Measurements from ENCODE around the gene RASSF5. TPM values are rescaled to one million over a fixed set of nuclear protein-coding genes. Genes with fewer than 3 reads are reported as not detected.

RASSF5 gene
- total and polyA plus RNA-seq, 10 of the 15 experiments (the other 5 are each of a cell fraction or from before 2014, with no cell fraction given): 14.0 to 89.6 (median 68.9) TPM

DNA sequence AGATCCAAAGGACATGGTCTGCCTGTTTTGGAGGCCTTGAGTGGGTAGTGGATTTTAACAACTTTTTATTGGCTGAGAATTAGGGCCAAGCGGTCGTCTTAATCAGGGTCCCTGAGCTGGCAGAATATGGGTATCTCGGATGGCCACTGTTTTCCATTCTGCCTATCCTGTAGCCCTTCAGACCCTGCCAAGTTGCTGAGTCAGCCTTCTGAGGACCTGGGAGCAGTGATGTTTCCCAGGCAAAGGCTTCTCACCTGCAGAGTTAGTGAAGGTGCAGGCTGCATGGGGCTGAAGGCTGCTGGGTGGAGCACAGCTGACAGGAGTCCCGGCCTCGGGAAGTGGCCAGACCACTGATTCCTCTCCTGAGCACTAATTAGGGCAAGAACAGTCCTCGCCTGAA lies 11.4 kb downstream of the RASSF5 start (continued):
- TF ChIP-seq, protein P1, sequence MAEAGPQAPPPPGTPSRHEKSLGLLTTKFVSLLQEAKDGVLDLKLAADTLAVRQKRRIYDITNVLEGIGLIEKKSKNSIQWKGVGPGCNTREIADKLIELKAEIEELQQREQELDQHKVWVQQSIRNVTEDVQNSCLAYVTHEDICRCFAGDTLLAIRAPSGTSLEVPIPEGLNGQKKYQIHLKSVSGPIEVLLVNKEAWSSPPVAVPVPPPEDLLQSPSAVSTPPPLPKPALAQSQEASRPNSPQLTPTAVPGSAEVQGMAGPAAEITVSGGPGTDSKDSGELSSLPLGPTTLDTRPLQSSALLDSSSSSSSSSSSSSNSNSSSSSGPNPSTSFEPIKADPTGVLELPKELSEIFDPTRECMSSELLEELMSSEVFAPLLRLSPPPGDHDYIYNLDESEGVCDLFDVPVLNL (IDR thresholded peaks at IDR 0.05; ENCODE audit: low read depth, low read length): no peak

DNA sequence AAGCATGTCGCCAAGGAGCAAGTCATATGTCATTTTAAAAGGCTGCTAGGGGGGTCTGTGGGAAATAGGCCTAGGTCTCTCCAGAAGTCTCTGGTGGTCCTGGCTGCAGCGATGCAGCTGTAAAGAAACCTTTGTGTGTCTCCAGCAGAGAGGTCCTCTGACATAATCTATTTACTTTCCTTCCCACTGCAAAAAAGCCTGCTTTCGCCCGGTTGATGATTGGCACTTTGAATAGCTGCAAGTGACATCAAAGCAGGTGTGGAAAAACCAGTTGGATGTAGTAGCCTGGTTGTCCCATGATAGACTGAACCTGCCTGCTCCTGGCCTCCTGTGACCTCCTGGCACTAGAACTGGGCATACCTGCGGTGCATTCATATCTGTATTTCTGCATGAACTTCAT lies 13.8 kb downstream of the RASSF5 start:
- ATAC-seq (no peak), FAIRE-seq (no peak), DNase-seq (ENCODE audit: low read depth, low spot score) (no peak)
- CTCF ChIA-PET: interaction anchor here (3.1 kb wide), 1 partner anchor 63 kb away, joined by 13 read pairs; no protein-coding TSS in a partner anchor
- SMC1A ChIA-PET (ENCODE audit: uncharacterized antibody, unreplicated experiment): interaction anchor here (0.7 to 2.5 kb wide), 4 partner anchors 15 to 300 kb away, joined by 3 to 11 read pairs (median 4); partner anchors contain the start of gene RASSF5
- TF ChIP-seq ZNF217 (IDR thresholded peaks at IDR 0.05) (no peak), CBFB (IDR thresholded peaks at IDR 0.05; ENCODE audit: low read depth) (no peak), YBX1 (IDR thresholded peaks at IDR 0.05) (no peak), RBBP5 (conservative IDR thresholded peaks at IDR 0.05) (no peak), EZH2 (IDR thresholded peaks at IDR 0.05; ENCODE audit: borderline replicate concordance, control insufficient read depth, low read depth, low read length) (no peak), TCF3 (IDR thresholded peaks at IDR 0.05; ENCODE audit: borderline replicate concordance, insufficient read depth, low read depth, low read length) (no peak), SIX5 (IDR thresholded peaks at IDR 0.05; ENCODE audit: low read depth, low read length, severe bottlenecking) (no peak)
- TF ChIP-seq, protein P2, sequence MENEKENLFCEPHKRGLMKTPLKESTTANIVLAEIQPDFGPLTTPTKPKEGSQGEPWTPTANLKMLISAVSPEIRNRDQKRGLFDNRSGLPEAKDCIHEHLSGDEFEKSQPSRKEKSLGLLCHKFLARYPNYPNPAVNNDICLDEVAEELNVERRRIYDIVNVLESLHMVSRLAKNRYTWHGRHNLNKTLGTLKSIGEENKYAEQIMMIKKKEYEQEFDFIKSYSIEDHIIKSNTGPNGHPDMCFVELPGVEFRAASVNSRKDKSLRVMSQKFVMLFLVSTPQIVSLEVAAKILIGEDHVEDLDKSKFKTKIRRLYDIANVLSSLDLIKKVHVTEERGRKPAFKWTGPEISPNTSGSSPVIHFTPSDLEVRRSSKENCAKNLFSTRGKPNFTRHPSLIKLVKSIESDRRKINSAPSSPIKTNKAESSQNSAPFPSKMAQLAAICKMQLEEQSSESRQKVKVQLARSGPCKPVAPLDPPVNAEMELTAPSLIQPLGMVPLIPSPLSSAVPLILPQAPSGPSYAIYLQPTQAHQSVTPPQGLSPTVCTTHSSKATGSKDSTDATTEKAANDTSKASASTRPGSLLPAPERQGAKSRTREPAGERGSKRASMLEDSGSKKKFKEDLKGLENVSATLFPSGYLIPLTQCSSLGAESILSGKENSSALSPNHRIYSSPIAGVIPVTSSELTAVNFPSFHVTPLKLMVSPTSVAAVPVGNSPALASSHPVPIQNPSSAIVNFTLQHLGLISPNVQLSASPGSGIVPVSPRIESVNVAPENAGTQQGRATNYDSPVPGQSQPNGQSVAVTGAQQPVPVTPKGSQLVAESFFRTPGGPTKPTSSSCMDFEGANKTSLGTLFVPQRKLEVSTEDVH (IDR thresholded peaks at IDR 0.05; ENCODE audit: low read depth, partially characterized antibody): no peak
- H3K36me3 ChIP-seq (ENCODE audit: control insufficient read depth in 2 of 2, insufficient read depth in 2 of 2, low read length in 1 of 2): no peaks in the 10 kb centered on the region; a peak in 1 of 4 replicates
- no peak overlapping the region for H3K4me2 ChIP-seq (ENCODE audit: control insufficient read depth, insufficient read depth)
- peaks cover 4% of the 10 kb centered on the region; the same call in 1 of the 2 replicates for H3K4me1 ChIP-seq (ENCODE audit: control insufficient read depth, insufficient read depth, low read length)
- H3K9me3 ChIP-seq (replicated peaks; ENCODE audit: control insufficient read depth, insufficient read depth, low read length): no peaks in the 10 kb centered on the region
- in situ Hi-C loops (cut with MboI) (no loop called here), intact Hi-C loops (cut with micrococcal nuclease; ENCODE audit: unreplicated experiment) (no loop called here)
- RAD21 ChIA-PET (ENCODE audit: unreplicated experiment): interaction anchor here (1.2 kb wide), 1 partner anchor 65 kb away, joined by 3 read pairs; no protein-coding TSS in a partner anchor
- H2AFZ ChIP-seq (ENCODE audit: control insufficient read depth, low read depth, low read length): no peak overlapping the region
- no peak overlapping the region for H3K27ac ChIP-seq (ENCODE audit: control insufficient read depth, insufficient read depth)
- 77% methylated on average over 5 of the region's 5 CpGs for WGBS (ENCODE audit: insufficient coverage, insufficient replicate concordance, low lambda C conversion rate, missing lambda C conversion rate)
- H3K4me3 ChIP-seq: no peak overlapping the region
- POLR2A ChIA-PET: interaction anchor here (1.0 kb wide), 1 partner anchor 16 kb away, joined by 4 read pairs; no protein-coding TSS in a partner anchor
- H3K79me2 ChIP-seq (ENCODE audit: control insufficient read depth, insufficient read depth, low read length): no peaks in the 10 kb centered on the region
- no peak overlapping the region for H3K9ac ChIP-seq (ENCODE audit: control insufficient read depth, insufficient read depth, low read length)
- H3K27me3 ChIP-seq (replicated peaks in 1 of 2; ENCODE audit: control insufficient read depth in 2 of 2, insufficient read depth in 2 of 2, low read length in 1 of 2): no peaks in the 10 kb centered on the region
- no TSS peak for BruUV-seq (replicated peaks)
- H4K20me1 ChIP-seq (ENCODE audit: control insufficient read depth, insufficient read depth): no peaks in the 10 kb centered on the region
